NOMO-1 treated with dmso at 0.1 percent for 144 hours (cell line): Measurements from ENCODE around the gene TTC9.

ENCODE experiments used
- DNase-seq: peaks from one replicate; lab custom pipeline; 2025; ENCODE audit not compliant: unreplicated experiment; lab: John Stamatoyannopoulos, UW

The TTC9 gene

GRCh38 chr14:70711451-70711850, 69.7 kb downstream of the TTC9 start:
- DNase-seq = no peak

GRCh38 chr14:70713096-70713495, 71.4 kb downstream of the TTC9 start:
- no peak for DNase-seq

GRCh38 chr14:70713511-70713916, 71.8 kb downstream of the TTC9 start:
- DNase-seq = no peak

GRCh38 chr14:70714055-70714550, 72.4 kb downstream of the TTC9 start:
- no peak for DNase-seq

- DNase-seq = no peak
These were observed 74.8 kb downstream of the TTC9 start for GRCh38 chr14:70716483-70716882.

GRCh38 chr14:70716958-70717357, 75.2 kb downstream of the TTC9 start:
- DNase-seq = no peak

- DNase-seq = no peak
These were observed 76.8 kb downstream of the TTC9 start for GRCh38 chr14:70718383-70719118.

- DNase-seq = no peak
These were observed 79.8 kb downstream of the TTC9 start for GRCh38 chr14:70721542-70721941.

- DNase-seq = no peak
These were observed 80.7 kb downstream of the TTC9 start for GRCh38 chr14:70722418-70722817.

GRCh38 chr14:70723276-70723675, 81.6 kb downstream of the TTC9 start:
- no peak for DNase-seq

- DNase-seq = no peak
These were observed 82.4 kb downstream of the TTC9 start for GRCh38 chr14:70724110-70724509.

GRCh38 chr14:70724944-70725343, 83.2 kb downstream of the TTC9 start:
- no peak for DNase-seq
